Islet of Langerhans (tissue), 1 donor: Measurements from ENCODE around the gene NADK2.

Experiments used
- FAIRE-seq: peaks from one replicate; lab custom pipeline; 2011; peaks lifted over from hg19 to GRCh38; lab: Jason Lieb, UNC

The NADK2 gene

DNA sequence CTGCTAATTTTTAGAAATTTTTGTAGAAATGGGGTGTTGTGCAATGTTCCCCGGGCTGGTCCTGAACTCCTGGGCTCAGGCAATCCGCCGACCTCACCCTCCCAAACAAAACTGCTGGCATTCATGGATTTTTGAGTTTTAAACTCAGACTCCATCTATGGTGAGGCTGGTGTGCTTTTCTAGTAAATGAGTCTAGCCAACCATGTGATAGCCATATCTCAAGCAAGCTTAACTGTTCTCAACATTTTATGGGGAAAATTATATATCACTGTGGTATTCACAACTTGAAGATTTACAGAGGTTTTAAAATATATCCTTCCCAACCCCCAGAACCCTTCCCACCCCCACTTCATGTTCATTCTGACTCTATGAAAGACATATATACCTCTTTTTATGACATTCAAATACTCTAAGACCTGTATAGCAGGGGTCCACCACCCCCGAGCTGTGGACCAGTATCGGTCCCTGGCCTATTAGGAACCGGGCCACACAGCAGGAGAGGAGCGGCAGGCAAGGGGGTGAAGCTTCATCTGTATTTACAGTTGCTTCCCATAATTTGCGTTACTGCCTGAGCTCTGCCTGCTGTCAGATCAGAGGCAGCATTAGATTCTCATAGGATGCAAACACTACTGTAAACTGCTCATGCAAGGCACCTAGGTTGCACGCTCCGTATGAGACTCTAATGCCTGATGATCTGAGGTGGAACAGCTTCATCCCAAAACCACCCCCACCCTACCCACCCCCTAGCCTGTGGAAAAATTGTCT lies 4.5 kb upstream of the NADK2 start:
- FAIRE-seq, result no peak

GRCh38 chr5:36244076-36244475 lies 2.4 kb upstream of the NADK2 start:
- no peak for FAIRE-seq

DNA sequence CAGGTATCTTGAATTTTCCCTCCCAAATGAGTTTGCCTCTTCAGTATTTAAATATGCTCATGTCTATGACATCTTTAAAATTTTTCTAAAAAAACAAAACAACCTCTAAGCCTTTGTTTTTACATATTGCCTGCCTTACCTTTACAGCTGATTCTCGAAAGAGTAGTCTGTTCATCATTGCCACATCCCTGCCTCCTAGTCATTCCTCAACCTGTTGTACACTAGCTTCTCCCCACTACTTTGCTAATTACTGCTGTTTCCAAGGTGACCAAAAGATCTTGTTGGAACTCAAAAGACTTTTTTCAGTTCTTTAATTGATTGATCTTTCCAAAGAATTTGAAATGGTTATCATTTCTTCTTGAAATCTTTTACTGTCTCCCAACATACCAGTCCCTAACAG lies 1.9 kb upstream of the NADK2 start:
- FAIRE-seq, result no peak

DNA sequence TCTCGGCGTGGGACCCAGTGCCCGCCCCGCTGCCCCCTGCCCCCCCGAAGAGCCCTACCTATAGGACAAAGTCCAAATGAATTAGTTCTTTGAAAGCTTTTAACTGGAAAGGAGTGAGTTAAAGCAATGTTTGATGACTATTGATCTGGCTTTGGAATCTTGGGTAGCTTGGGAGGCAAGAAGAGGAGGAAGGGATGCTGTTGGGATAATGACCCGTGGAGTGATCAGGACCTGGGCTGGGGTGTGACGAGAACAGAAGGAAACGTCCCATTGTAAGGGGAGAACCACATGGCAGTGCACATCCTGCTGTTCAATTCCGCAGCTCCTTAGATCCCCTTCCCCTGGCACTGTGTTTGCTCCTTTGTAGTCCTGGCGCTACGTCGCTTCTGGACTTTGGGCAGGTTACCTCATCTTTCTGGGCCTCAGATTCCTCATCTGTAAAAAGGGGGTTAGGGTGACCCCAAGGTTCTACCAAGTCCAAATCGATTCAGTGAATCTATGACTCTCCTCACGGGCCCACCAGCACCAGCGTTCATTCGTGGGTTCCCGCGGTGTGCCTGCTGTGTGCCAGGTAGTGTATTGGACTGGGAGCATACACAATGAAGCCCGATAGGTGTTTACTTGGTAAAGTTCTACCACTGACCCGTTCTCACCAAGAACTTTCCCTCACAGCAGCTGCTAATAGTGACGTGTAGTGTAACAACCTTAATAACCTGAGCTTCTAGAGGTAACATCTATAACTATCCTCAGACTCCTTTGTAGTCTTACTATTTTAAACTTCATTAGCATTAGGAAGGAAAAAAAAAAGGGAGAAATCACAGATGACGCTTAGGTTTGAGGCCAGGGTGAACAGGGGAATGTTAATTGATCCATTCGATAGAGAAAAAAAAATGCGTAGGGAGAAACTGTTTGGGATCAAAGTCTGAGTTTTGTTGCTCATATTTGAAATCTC lies 1.1 kb upstream of the NADK2 start:
- no peak for FAIRE-seq

DNA sequence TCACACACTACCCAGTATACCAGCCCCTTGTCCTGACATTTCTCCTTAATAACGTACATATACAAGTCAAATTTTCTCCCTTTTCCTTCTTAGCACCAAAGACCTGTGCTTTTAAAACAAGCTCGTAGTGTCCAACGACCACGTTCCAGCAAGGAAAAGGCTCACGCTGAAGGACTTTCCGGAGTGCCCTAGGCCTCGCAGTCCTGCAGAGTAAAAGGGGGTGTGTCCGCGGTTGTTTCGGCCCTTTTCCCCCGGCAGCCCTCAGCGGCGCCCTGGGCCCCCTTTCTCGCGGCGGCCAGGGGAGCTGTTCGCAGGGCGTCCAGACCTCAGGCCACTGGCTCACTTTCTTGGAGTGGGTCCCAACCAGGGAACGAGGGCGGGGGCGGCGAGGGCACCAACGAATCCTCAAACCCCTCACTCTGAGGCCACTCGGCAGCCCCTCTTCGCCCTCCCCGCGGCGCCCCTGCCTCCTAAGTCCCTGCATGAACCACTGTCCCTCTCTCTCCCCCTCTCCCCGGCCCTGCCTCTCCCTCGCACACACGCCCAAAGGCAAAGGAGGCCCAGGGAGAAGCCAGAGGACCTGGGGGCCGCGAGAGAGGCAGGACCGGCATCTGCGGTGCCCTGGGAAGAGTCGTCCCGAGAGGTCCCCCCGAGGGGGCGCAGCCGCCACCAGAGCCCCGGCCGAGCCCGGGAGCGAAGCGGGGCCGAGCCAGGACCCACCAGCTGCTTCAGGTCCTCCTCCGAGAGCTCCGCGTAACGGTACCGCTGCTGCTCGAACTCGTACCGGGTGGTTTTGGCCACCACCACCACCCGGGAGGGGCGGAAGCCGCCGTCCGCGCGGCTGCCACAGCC lies 720 bp downstream of the NADK2 start:
- FAIRE-seq, result no peak

GRCh38 chr5:36239370-36240293 lies 2.1 kb downstream of the NADK2 start:
- FAIRE-seq, result no peak

DNA sequence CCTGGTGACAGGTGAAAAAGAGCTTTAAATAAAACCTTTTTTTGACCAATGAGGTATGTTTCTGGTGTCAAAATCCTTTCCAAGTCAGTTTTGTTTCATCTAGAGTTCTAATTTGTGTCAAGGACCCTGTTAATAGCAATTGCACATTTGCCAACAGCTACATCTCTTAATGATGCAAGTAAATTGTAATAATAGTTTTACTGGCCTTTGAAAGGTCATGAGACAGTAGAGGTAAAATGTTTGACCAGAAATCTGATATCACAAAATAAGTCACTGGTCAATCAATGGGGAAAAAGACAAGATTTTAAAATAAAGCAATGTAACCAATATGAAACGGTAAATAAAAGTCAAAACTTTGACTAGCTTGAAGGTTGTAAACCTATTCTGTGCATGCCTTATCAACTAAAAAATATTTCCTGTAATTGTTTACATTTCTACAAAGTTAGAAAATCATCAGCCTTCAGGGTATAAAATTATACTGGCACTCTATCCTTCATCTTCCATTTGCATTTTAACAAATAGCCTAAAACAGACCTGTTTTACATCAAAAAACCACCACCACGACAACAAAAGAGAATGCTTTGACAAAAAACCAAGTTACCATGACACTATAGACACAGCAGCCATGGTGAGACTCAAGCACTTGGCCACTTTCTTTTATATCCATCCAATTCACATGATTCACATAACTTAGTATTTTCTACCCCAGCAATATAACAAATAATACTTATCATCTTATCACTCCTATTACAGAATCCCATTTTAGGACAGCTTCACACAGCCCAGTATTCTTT lies 3.0 kb downstream of the NADK2 start:
- peak; percentile 27 for FAIRE-seq

DNA sequence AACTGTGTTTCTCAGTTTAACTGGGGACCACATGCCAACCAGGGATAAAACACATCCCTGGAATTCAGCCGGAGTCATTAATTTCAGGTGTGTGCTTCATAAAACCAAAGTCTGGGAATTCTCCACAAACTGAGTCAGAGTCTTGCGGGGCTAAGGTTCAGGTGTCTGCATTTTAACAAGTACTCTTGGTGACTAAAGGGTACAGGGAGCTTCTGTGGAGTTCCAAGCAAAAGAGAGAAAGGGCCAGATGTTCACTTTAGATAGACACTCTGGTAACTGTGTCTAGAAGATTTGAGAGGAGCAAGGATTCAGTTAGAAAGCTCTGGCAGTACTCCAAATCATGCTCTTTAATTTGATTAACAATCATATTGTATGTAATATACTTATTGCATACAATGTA lies 4.0 kb downstream of the NADK2 start:
- no peak for FAIRE-seq

- no peak for FAIRE-seq
These were observed 4.9 kb downstream of the NADK2 start for GRCh38 chr5:36236801-36237200.

GRCh38 chr5:36232533-36232932 lies 9.2 kb downstream of the NADK2 start:
- FAIRE-seq, result no peak

GRCh38 chr5:36230151-36230790 lies 11.5 kb downstream of the NADK2 start:
- no peak for FAIRE-seq

DNA sequence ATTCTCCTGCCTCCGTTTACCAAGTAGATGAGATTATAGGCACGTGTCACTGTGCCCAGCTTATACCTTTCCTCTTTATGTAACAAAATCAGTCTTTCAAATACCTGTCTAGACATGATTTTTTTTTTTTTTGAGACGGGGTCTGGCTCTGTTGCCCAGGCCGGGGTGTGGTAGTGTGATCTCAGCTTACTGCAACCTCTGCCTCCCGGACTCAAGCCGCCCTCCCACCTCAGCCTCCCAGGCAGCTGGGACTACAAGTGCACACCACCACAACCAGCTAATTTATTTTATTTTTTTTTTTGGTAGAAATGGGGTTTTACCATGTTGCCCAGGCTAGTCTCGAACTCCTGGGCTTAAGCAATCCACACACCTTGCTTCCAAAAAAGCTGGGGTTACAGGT lies 13.2 kb downstream of the NADK2 start:
- FAIRE-seq, result no peak

DNA sequence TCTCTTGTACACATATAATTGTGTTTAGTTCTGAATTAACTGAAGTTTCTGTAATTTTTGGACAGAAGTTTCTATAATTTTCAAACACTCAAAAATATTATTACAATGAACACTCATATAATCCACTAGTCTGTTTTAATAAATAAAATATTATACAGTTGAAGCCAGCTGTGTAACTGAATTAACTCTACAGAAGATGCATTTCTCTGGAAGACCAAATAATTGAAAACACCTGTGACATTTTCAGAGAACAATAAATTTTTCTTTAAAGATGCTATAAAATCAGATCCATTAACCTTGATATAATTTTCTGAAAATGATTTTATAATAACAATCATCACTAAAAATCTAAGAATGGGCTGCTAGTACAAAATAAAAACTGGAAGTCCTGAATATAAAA lies 14.7 kb downstream of the NADK2 start:
- FAIRE-seq, result peak; percentile 65

DNA sequence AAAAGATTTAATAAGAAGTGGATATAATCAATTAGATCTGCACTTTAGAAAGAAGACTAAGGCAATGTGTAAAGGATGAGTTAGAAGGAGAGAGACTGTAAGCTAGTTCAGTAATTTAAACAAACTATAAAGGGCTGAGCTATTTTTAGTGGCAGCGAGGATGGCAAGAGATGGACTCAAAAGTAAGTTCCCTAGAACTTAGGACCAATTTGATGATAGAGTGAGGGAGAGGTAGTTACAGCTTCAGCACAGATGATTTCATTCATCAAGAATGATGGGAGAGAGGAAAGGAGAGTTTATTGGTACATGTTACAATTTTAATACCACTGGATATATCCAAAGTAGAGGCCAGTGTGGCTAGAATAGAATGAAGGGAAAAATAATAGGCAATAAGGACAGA lies 19.1 kb downstream of the NADK2 start:
- no peak for FAIRE-seq

GRCh38 chr5:36217988-36218387 lies 23.7 kb downstream of the NADK2 start:
- FAIRE-seq, result peak; percentile 5

- no peak for FAIRE-seq
These were observed 24.2 kb downstream of the NADK2 start for GRCh38 chr5:36217567-36217966.

DNA sequence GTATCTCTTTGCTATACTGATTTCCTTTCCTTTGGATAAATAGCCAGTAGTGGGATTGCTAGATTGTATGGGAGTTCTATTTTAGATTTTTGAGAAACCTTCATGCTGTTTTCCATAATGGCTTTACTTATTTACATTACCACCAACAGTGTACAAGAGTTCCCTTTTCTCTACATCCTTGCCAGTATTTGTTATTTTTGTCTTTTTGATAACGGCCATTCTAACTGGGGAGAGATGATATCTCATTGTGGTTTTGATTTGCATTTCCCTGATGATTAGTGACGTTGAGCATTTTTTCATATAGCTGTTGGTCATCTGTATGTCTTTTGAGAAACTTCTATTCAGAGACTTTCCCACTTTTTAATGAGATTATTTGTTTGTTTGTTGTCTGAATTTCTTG lies 25.8 kb downstream of the NADK2 start:
- FAIRE-seq, result no peak

GRCh38 chr5:36214436-36214835 lies 27.3 kb downstream of the NADK2 start:
- no peak for FAIRE-seq

- no peak for FAIRE-seq
These were observed 32.1 kb downstream of the NADK2 start for GRCh38 chr5:36209664-36210063.

GRCh38 chr5:36208786-36209185 lies 32.9 kb downstream of the NADK2 start:
- FAIRE-seq, result no peak
